HG03442 (cell line): ENCODE data around the gene FRMD5.

Source experiments
- ATAC-seq: cut with Tn5 transposase; IDR thresholded peaks from one replicate; pipeline ENCODE4 v1.9.1; 2021; ENCODE audit warnings: mild to moderate bottlenecking, moderate library complexity; ENCODE audit not compliant: unreplicated experiment

The FRMD5 gene

DNA sequence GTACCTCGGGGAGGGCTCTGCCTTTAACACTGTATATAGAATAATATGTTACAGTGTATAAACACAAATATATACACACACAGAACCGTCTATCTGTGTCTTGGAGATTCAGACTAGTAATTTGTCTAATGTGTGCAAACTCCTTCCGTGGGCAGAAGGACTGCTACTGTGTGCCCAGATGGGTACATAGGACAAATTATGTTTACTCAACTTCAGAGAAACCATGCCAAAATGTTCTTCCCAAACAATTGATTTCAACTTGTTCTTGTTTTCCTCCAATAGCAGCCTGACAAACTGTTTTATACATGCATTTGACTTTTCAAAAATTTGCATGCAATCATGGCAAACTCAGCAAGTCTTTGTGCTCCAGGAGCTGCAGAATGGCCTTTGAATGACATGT lies 97.5 kb downstream of the FRMD5 start:
- ATAC-seq, result no peak

DNA sequence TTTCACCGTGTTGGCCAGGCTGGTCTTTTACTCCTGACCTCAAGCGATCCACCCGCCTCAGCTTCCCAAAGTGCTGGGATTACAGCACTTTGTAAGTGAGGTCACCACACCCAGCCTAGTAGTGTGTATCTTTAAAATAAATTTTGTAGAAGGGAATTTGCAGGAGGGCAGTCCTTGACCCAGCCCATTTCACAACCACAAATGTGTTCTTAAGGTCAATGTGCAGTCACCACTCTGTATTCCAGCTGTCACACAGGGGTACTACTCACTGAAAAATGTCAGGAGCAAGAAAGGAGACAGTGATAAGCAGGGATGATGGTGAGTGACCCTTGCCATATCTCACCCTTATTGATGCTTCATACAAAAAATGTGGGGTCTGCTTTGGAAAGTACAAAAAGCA lies 98.5 kb downstream of the FRMD5 start:
- ATAC-seq, result no peak

DNA sequence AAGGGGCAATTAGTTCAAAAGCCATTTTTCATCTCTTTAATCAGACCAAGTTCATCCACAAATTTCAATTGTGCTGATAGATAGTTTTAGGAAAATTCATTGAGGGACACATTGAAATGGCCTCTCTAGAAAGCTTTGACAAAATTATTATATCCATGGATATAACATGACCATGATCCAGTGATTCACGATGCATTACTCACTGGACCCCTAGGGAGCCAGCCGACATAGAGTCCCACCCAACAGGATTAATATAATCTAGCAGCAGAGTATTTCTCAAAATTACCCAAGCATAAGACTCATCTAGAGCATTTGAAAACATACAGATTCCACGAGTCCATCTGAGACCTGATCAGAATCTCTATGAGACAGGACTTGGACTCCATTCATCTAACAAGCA lies 100.3 kb downstream of the FRMD5 start:
- no peak for ATAC-seq

DNA sequence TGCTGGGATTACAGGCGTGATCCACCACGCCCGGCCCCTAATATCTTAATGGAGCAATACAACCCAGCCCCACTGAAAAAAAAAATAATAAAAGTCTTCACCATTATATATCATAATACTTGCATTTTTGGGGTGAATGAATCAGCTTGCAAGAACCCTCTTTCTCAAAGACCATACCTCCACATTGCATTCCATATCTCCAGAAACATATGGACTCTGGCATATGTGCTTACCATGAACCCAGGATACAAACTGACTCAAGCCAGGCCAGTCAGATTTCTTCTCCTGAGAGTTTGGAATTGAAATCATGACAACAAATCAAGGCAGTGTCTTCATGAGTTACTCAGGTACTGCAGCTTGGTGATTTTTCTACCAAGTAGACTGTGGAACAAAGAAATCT lies 101.2 kb downstream of the FRMD5 start:
- ATAC-seq, result no peak

DNA sequence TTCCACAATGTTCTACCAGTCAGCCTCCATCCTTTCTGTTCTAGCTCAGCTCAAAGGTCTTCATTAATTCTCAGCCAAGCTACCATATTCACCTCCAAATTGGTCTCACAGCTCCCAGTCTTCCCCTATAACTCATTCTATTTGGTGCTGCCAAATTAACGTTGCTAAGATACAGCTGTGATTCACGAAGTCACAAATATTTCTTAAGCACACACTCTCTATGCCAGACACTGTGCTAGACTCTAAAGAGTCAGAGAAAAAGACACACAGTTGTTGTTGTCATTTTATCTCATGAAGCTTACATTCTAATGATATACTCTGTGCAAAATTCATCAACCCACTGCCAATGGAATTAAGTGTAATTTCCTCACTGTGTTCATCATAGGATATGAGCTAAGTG lies 102.8 kb downstream of the FRMD5 start:
- ATAC-seq, result no peak

DNA sequence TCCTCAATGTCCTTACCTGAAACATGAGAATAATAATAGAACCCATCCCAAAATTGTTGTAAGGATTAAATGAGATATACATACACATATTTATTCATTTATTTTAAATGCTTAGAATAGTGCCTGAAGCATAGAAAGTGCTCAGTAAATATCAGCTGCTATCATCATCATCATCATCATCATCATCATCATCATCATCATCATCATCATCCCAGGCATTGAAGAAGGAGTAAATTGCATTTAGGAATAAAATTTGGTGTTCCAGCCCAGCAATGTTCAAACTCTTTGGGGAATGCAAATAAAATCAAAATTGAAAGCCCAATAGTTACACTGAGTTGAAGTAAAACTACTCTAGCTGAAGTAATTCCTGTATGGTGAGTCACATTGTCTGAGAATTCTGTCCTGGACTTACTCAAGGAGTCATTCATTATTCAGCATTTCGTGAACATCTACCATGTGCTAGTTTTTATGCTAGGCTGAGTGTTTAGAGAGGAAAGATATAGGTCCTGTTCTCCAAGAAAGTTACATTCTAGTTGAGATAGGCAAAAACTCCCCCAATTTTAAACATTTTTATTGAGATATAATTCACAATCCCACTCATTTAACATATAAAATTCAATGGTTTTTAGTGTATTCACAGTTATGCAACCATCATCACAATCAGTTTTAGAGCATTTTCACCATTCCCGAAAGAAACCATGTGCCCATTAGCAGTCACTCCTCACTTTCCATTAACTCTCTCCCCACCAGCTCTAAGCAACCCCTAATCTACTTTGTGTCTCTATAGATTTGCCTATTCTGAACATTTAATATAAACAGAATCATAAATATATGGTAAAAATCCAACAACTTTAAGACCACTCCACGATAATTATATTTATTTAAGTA lies 107.2 kb downstream of the FRMD5 start:
- no peak for ATAC-seq

DNA sequence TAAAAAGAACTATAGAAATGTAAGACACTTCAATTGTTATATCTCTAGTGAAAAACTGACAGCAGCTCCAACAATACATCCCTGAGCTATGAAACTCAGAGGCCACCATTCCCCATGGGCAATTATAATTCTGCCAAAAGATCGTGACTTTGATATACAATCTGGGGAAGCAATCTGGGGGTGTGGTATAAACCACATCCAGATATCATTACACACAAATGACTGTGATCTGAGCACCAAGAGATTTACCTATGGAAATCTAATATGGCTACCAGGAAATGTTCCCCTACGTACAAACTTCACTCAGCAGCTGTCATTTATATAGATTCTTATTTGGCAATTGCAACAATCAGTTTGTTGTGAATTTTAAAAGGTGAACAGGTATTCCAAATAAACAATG lies 110.3 kb downstream of the FRMD5 start:
- no peak for ATAC-seq

DNA sequence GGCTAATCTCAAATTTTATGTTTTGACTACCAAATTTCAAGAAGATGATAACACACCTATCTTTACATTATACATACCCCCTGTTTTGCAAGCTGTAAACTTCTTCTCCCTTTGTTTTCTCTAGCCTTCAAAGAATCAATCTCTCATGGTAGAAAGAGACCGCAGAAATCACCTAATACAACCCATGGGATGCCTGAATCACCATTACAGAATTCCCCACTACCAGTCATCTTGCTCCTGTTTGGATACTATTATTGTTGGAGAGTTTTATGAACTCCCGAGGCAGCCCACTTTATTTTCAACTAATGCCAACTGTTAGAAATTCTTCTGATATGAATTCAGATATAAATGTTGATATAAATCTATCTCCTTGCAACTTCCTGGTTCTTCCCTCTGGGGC lies 110.9 kb downstream of the FRMD5 start:
- no peak for ATAC-seq

DNA sequence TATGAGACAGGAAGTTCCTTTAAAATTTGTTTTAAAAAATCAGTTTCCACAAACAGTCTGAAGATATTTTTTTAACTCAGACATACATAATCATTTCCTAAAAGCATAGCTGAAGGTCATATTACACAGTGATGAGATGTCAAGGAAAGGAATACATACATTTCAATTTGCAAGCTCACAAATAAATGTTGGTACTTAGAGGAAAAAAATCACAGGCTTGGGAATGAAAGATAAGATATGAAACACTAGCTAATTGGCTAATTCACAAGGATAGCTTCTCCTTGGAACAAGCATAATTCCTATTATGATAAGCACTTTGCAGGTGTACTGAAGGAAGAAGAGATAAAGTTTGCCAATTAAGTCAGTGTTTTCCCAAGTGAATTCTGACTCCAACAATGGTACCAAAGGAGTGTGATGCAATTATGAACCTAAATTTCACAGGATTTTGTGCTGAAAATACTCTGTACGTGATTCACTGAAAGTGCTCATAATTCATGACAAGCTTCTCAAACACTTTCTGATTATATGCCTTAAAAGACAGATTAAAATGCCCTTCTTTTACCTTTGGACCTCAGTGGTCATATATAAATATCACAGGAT lies 112.4 kb downstream of the FRMD5 start:
- ATAC-seq, result no peak

DNA sequence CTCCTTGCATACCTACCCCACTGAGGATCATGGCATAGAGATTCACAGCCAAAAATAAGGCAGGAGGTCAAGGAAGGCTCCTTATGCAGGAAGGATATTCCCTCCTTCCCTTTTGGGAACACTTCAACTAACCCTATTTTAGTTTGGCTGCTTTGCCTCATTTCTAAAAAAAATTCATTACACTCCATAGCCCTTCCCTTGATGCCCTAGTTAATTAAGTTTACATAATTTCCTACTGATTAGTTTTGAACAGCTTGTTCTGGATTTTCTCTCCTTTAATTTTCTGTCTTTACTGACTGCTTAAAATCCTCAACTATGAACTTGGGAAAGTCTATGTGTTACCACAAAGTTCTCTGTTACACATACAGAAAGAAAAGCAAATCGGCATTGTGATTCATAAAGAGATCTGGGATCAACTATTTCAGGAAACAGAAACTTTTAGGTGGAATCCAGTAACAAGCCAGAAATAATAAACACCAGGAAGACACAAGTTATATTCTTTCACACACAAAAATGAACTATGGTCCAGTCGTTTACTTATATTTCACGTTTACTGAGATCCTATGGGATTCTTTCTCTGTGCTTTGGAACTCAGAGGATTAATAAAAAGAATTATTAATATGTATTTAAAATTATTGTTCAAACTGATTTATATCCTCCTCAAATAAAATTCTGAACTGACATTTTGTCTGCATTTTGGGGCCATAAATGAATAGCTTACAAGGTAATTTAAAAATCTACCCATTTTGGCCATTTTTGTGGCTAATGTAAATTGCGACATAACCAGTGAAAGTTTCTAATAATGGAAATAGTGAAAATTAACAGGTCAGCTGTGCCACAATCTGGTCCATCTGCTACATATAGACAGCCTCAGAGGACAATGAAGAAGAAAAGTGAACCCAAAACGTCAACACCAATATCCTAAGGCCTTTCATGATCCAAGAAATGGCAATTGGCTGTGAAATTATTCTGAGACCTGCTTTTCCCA lies 113.8 kb downstream of the FRMD5 start:
- ATAC-seq, result no peak

DNA sequence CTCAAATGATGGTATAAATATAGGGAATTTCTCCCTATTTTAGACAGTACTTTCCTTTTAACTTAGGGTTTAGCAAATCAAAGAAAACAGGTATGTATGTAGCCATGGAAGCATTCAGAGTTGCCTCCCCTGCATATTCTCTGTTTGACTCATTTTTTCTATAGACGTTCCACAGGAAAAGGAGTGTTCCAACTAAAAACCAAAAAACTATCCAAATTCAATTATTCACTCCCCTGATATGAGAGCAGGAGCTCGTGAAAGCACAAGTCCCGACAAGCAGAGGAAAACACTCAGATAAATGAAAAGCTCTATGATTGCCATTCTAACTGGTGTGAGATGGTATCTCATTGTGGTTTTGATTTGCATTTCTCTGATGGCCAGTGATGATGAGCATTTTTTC lies 119.5 kb downstream of the FRMD5 start:
- ATAC-seq, result no peak

DNA sequence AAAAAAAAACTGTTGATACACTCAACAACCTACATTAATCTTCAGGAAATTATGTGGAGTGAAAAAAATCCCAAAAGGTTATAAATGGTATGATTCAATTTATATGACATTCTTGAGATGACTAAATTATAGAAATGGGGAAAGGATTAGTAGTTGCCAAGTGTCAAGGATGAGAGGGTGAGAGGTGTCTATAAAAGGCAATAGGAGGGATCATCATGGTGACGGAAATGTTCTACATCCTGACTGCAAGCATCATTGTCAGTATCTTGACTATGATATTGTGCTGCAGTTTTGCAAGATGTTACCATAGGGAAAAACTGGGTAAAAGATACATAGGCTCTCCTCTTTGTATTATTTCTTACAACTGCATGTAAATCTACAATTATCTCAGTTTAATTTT lies 125.6 kb downstream of the FRMD5 start:
- no peak for ATAC-seq

DNA sequence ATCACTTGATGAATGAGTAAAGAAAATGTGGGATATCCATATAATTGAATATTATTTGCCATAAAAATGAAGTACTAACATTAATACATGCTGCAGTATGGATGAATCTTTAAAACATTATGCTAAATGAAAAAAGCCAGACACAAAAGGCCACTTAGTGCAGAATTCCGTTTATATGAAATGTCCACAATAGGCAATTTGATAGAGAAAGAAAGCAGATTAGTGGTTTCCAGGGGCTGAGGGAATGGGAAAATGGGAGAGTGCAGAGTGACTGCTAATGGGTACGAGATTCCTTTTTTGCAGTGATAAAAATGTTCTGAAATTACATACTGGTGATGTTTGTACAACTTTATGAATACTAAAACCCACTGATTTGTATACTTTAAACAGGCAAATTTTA lies 126.7 kb downstream of the FRMD5 start:
- no peak for ATAC-seq

DNA sequence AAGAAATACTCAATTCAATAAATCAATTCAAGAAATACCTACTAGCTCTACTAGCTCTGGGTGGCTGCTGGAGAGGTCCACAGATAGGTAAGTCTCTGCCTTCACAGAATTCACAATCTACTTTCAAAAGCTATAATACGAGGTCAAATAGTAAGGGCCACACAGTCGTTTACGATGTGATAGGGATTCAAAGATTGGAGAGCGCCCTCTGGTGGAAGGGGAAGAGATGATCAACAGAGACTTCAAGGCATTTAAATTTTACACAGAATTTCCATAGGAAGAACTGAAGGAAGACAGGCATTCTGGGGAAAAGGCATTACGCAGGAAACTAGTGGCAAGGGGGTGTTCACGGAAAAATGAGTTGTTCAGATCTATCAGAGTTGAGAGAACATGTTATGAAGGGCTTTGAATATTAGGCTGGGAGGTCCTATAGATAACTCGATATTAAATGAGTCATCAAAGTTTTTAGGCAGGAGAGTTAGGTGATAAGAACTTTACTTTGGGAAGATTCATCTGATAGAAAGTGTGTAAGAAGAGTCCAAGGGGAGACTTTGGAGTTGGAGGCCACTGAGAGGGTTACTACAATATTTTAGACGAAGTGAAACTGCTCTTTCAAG lies 128.8 kb downstream of the FRMD5 start:
- ATAC-seq, result no peak

DNA sequence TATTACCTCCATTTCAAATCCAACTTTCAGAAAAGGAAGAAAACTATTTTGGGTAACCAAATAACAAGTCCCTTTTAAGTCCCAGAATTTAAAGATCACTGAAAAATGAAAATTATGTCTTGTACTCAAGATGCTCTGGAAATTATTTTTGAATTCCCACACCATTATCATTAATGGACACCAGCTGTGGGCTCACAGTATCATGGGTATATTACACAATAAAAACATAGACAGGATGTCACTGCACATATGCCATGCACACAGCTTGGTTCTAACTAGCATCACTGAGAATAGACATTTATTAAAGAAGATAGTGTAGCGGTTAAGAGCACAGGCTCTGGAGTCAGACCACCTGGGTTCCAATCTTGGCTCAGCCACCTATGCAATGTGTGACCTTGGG lies 130.4 kb downstream of the FRMD5 start:
- no peak for ATAC-seq

DNA sequence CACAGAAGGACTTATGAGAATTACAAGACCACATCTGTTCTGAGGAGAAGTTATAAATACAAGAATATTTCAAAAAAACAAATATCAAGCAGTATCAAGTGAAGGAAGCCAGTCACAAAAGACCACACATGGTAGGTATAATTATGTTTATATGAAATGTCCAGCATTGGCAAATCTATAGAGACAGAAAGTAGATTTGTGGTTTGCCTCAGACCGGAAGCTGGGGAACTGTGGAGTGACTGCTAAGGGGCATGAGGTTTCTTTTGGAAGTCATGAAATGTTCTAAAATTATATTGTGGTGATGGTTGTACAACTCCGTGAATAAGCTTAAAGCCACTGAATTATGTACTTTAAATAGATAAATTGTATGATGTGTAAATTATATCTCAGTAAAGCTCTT lies 136.9 kb downstream of the FRMD5 start:
- ATAC-seq, result no peak

DNA sequence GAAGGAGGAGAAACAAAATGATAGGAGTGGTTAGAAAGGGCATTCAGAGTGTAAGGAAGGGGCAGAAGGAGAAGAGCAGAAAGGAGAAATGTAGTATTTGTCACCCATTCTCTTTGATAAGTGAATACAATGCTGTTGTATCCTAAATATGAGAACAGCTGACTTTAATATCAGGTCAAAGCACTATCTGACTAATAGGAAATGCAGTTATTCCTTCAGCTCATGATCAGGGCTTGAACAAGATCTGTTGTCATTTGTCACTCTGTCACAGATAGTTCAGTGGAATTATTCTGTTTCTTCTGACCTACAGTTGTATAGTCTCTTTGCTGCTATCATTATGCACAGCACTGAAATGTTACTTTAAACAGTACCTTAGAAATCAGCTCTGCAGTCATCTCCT lies 149.4 kb downstream of the FRMD5 start:
- ATAC-seq, result no peak

DNA sequence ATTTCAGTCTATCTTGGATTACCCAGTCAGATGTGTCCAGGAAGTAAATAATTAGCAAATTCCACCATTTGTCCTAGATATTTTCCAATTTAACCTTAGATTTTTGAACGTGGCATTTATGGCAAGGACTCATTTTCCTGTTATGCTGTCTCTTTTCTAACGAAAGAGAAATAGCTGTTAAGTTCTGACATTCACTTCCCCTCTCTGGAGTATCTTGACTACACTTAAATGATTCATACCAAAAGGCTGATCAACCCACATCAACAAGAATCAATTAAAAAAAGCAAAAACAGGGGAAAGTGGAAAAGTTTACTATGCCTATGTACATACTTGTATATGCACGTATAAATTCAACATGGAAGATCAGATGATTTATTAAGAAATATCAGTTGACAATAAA lies 149.9 kb downstream of the FRMD5 start:
- ATAC-seq, result no peak

DNA sequence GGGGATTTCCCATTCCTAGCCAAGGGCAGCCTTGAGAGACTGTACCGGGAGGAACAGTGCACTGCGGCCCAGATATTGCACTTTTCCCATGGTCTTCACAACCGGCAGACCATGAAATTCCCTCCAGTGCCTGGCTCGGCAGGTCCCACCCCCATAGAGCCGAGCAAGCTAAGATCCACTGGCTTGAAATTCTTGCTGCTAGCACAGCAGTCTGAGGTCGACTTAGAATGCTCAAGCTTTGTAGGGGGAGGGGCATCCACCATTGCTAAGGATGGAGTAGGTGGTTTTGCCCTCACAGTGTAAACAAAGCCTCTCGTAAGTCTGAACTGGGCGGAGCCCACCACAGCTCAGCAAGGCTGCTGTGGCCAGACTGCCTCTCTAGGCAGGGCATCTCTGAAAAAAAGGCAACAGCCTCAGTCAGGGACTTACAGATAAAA lies 156.3 kb downstream of the FRMD5 start:
- ATAC-seq, result no peak

DNA sequence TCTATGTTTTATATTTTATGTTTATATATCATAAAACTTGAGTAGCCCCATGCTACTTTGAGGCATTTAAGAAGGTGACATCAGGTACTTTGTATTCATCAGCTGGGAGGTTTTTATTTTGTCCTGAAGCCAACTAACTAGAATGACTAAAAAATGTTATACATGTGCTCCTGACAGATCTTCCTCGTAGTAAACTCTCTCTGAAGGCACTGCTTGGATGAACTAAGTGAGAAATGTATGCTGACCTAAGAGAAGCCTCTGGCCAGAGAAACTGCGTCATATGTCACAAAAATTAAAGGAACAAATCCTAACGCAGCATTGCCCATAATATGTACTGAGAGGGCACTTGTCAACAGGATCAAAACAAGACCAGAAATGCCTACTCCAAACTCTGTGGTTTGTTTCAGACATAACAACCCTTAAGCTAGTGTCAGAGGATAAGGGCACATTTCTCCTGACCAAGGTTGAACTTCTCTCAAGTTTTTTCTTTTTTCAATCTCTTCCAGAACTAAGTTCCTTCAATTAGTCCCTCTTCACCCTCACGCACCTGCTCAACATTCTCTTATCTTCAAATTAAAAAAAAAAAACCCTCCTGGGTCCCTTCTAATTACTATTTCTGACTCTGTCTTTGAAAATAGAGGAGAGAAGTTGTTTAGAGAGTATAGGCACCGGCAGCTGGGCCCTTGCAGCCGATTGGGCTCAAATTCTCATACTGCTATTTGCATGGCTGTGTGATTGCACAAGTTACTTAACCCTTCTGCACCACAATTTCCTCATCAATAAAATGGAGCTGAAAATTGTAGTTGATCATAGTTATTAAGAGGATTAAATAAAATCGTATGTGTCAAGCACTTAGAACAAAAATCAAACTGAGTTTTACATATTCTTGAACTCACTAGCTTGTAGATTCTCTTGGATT lies 159.0 kb downstream of the FRMD5 start:
- no peak for ATAC-seq
